Osteoblast (primary cell): Measurements from ENCODE around the gene PLOD3. TPM values are rescaled to one million over a fixed set of nuclear protein-coding genes. Genes with fewer than 3 reads are reported as not detected.

Source experiments
- DNase-seq: peaks from one replicate; pipeline ENCODE4 v3.0.0; 2011; ENCODE audit warnings: low spot score, mixed read lengths; ENCODE audit not compliant: insufficient read length; ENCODE audit errors: missing footprints
- H2AFZ ChIP-seq: 2 replicates; pipeline ENCODE4 v1.6.0; 2011; ENCODE audit warnings: mild to moderate bottlenecking, low read length
- H3K27ac ChIP-seq: 2 replicates; pipeline ENCODE4 v1.5.1; 2011; ENCODE audit warnings: mild to moderate bottlenecking, low read depth, low read length, moderate library complexity
- H3K27me3 ChIP-seq: 2 replicates; pipeline ENCODE4 v1.6.0; 2012; ENCODE audit warnings: mild to moderate bottlenecking, control low read depth, inconsistent platforms, low read length, moderate library complexity; ENCODE audit not compliant: insufficient read depth
- H3K36me3 ChIP-seq: 2 replicates; pipeline ENCODE4 v1.5.1; 2011; ENCODE audit warnings: mild to moderate bottlenecking, low read length, control low read depth, moderate library complexity; ENCODE audit not compliant: insufficient read depth
- H3K4me1 ChIP-seq: 2 replicates; pipeline ENCODE4 v1.5.1; 2011; ENCODE audit warnings: mild to moderate bottlenecking, low read length, control low read depth, moderate library complexity; ENCODE audit not compliant: insufficient read depth
- H3K4me2 ChIP-seq: 2 replicates; pipeline ENCODE4 v1.6.0; 2011; ENCODE audit warnings: mild to moderate bottlenecking, low read length; ENCODE audit not compliant: insufficient read depth
- H3K4me3 ChIP-seq: fragments of 200-600 bp; sonication (generic); 3 replicates; pipeline ENCODE4 v1.5.1; 2012; ENCODE audit warnings: mild to moderate bottlenecking, low read length, inconsistent platforms; ENCODE audit not compliant: insufficient read depth
- H3K79me2 ChIP-seq: 2 replicates; pipeline ENCODE4 v1.6.0; 2012; ENCODE audit warnings: mild to moderate bottlenecking, low read length, control low read depth, inconsistent platforms; ENCODE audit not compliant: insufficient read depth
- H3K9me3 ChIP-seq: 2 replicates; pipeline ENCODE4 v1.5.1; 2011; ENCODE audit warnings: low read depth, low read length, control low read depth
- H4K20me1 ChIP-seq: 2 replicates; pipeline ENCODE4 v1.6.0; 2012; ENCODE audit warnings: mild to moderate bottlenecking, low read length, control low read depth; ENCODE audit not compliant: insufficient read depth
- total RNA-seq: library from RNA; depleted of rRNA; stranded (reverse); fragments of >200 nt; gene quantifications from 2 replicates; pipeline ENCODE4 v1.2.3, GENCODE V29; 2012
- TF ChIP-seq, protein P1 (sequence below): IDR thresholded peaks from 2 replicates; pipeline ENCODE4 v1.5.1; 2011; ENCODE audit warnings: mild to moderate bottlenecking, low read depth, low read length, moderate library complexity; ENCODE audit errors: extremely low read depth

Gene PLOD3
- total RNA-seq, 1 donor: 81.8 TPM

DNA sequence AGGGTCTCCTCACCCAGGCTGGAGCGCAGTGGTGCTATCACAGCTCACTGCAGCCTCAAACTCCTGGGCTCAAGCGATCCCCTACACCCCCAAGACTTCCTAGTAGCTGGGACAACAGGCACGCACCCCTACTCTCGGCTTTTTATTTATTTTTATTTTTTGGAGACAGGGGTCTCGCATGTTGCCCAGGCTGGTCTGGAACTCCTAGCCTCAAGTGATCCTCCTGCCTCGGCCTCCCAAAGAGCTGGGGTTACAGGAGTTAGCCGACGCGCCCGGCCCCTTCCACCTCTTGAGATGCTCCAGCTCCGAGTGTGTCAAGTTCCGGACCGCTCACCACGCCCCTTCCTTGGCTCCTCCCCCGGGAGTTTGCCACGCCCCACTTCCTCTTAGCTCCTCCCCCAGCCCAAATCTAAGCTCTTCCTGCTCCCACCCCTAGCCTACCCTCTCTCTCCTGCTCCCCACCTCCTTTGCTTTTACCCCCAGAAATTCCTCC is 43.6 kb downstream of the PLOD3 start:
- peak overlapping the region; percentile 72 for H3K4me2 ChIP-seq
- peak overlapping the region; percentile 47 for H3K4me3 ChIP-seq
- DNase-seq: peak; percentile 94

DNA sequence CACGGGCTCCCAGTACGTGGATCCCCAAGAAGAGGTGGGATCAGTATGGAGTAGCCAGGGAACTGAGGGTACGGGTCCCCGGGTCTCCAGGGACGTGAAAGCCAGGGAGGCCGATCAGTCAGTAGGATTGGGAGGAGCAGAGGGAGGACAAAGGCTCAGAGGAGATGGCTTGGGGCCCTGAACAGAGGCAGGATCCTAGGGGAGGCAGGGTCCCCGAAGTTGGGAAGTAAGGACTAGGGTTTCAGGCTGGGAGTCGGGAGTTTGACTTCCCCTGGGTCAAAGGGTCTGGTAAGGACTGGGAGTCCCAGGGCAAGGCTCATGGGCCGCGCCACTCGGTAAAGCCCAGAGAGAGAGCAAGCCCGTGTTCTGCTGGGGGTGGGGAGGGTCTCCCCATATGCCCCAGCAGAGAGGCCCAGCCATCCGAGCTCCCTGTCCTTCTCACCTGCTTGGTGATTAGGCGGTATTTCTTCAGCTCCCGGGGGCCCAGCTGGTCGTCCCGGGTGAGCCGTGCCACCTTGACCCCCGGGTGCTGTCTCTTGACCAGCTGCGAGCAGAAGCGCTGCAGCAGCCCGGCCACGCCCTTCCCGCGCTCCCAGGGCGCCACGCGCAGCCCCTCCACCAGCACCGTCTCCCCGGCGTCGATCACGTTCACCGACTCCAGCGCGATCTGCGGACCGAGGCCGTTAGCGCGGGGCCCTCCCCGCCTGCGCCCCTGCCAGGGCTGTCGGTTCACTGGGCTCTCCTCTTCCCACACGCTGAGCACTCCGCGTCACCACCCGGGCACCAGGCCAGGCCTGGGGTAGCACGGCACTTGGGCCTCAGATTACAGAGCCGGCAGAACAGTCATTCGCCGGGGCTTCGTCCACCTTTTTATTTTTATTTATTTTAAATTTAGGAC is 44.3 kb downstream of the PLOD3 start:
- no peak overlapping the region for H3K27ac ChIP-seq
- no peaks in the 10 kb centered on the region for H3K9me3 ChIP-seq
- peak overlapping the region; percentile 72 for H3K4me2 ChIP-seq
- no peaks in the 10 kb centered on the region for H3K79me2 ChIP-seq
- H3K4me1 ChIP-seq: peaks cover 21% of the 10 kb centered on the region
- peaks cover 96% of the 10 kb centered on the region for H3K27me3 ChIP-seq
- no peak overlapping the region for H2AFZ ChIP-seq
- H4K20me1 ChIP-seq: peaks cover 2% of the 10 kb centered on the region
- TF ChIP-seq, protein P1, sequence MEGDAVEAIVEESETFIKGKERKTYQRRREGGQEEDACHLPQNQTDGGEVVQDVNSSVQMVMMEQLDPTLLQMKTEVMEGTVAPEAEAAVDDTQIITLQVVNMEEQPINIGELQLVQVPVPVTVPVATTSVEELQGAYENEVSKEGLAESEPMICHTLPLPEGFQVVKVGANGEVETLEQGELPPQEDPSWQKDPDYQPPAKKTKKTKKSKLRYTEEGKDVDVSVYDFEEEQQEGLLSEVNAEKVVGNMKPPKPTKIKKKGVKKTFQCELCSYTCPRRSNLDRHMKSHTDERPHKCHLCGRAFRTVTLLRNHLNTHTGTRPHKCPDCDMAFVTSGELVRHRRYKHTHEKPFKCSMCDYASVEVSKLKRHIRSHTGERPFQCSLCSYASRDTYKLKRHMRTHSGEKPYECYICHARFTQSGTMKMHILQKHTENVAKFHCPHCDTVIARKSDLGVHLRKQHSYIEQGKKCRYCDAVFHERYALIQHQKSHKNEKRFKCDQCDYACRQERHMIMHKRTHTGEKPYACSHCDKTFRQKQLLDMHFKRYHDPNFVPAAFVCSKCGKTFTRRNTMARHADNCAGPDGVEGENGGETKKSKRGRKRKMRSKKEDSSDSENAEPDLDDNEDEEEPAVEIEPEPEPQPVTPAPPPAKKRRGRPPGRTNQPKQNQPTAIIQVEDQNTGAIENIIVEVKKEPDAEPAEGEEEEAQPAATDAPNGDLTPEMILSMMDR: no peak
- H3K4me3 ChIP-seq: peak overlapping the region; percentile 47
- peak; percentile 98 for DNase-seq
- no peaks in the 10 kb centered on the region for H3K36me3 ChIP-seq

More for the DNA sequence above, 43.6 kb downstream of the PLOD3 start:
- TF ChIP-seq, protein P1: no peak
- Histone ChIP-seq H3K27me3 (peaks cover 98% of the 10 kb centered on the region), H2AFZ (no peak overlapping the region), H4K20me1 (peaks cover 2% of the 10 kb centered on the region), H3K27ac (no peak overlapping the region), H3K4me1 (peaks cover 17% of the 10 kb centered on the region), H3K9me3 (no peaks in the 10 kb centered on the region), H3K36me3 (no peaks in the 10 kb centered on the region), H3K79me2 (no peaks in the 10 kb centered on the region)

DNA sequence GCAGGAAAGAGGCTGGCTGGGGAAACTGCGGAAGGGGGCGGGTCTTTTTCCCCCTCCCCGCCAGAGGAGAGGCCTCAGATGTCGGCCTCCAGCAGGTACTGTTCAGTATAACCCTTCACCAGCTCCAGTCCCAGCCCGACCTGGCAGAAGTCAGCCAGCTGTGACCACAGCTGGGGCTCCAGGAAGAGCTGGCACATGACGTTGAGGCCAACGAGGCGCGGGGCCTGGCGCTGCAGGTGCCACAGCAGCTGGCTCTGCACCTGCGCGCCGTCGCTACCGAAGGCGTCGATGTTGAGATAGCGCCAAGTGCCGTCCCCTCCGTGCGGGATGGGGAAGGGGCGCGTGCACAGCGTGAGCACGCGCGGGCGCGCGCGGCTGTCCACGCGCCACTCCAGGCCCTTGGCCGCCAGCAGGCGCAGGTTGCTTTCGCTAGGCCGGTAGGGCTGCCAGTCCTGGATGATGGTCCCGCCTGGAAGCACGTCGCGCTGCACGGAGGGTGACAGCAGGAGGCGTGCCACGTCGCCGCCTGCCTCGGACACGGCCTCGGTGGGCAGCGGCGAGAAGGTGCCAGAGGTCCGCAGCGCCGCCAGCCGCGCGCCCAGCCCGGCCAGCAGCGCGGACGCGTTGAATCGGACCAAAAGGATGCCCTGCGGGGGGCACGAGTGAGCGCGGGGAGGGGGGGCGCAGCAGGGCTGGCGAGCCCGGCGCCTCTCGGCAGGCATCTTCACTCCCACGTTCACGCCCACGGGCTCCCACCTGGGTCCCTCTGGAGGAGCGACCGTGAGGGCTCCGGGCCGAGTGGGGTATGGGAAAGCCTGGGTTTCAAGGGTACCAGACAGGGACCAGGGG is 45.2 kb downstream of the PLOD3 start:
- H3K36me3 ChIP-seq: no peaks in the 10 kb centered on the region
- TF ChIP-seq, protein P1: no peak
- no peak overlapping the region for H2AFZ ChIP-seq
- no peak overlapping the region for H3K4me3 ChIP-seq
- peaks cover 2% of the 10 kb centered on the region for H4K20me1 ChIP-seq
- no peaks in the 10 kb centered on the region for H3K79me2 ChIP-seq
- no peaks in the 10 kb centered on the region for H3K9me3 ChIP-seq
- H3K4me1 ChIP-seq: peaks cover 21% of the 10 kb centered on the region
- H3K27ac ChIP-seq: no peak overlapping the region
- peak overlapping the region; percentile 32 for H3K4me2 ChIP-seq
- DNase-seq: peak; percentile 66
- peaks cover 96% of the 10 kb centered on the region for H3K27me3 ChIP-seq
